GM21717 (cell line): Measurements from ENCODE around the gene NMB.
"Not testable (repeated sequence)": the region's sequence is repeated elsewhere in the genome, so short reads cannot be mapped to it uniquely, and the experiment has no call there.

Experiments
- ATAC-seq: cut with Tn5 transposase; IDR thresholded peaks from one replicate; pipeline ENCODE4 v1.9.1; 2021; ENCODE audit warnings: mild to moderate bottlenecking, moderate library complexity; ENCODE audit not compliant: unreplicated experiment

The NMB gene, protein sequence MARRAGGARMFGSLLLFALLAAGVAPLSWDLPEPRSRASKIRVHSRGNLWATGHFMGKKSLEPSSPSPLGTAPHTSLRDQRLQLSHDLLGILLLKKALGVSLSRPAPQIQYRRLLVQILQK

GRCh38 chr15:84658080-84658787 is at the start of gene NMB:
NMB (minus strand) TSS chr15:84658199; CDS start chr15:84658152, 47 bp downstream.
- peak; percentile 55 for ATAC-seq

GRCh38 chr15:84703808-84704207 is 45.8 kb upstream of the NMB start:
- ATAC-seq, result no peak

GRCh38 chr15:84702961-84703482 is 45.0 kb upstream of the NMB start:
- no peak for ATAC-seq

DNA sequence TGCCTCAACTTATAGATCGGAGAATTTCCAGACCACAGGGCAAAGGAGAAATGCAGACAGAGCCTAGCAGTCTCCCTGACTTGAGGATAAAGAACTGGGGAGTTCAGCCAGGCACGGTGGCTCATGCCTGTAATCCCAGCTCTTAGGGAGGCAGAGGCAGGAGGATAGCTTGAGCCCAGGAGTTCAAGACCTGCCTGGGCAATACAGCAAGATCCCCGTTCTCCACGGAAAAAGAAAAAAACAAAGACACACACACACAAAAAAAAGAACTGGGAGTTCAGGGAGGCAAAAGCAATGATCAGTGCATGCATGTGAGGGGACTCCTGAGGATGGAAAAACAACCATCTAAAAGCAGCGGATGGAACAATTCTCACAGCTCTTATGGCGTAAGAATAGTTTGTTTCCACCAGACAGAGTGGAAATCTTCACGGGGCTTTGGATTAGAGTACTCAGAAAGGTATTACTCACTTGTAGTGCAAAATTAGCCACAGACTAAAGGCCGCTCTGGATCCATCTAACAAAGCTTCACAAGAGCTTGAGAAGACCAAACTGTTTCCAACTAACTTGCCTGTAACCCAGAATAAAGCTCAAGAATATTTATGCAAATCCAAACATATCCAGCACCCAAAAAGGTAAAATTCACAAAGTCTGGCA is 41.7 kb upstream of the NMB start:
- ATAC-seq, result no peak

- ATAC-seq, result no peak
Measured at GRCh38 chr15:84697236-84697990, 39.4 kb upstream of the NMB start.

GRCh38 chr15:84696757-84697156 is 38.8 kb upstream of the NMB start:
- no peak for ATAC-seq

DNA sequence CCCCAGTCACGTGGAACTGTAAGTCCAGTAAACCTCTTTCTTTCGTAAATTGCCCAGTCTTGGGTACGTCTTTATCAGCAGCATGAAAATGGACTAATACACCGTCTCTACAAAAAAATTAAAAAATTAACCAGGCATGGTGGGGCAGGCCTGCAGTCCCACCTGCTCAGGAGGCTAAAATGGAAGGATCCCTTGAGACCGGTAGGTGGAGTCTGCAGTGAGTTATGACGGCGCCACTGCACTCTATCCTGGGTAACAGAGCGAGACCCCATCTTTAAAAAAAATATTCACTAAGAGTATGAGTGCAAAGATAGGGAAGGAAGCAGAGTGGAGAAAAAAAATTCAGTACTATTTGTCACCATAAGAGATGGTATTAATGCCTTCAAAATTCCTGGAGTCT is 32.3 kb upstream of the NMB start:
- ATAC-seq, result no peak

GRCh38 chr15:84689858-84690257 is 31.9 kb upstream of the NMB start:
- no peak for ATAC-seq

DNA sequence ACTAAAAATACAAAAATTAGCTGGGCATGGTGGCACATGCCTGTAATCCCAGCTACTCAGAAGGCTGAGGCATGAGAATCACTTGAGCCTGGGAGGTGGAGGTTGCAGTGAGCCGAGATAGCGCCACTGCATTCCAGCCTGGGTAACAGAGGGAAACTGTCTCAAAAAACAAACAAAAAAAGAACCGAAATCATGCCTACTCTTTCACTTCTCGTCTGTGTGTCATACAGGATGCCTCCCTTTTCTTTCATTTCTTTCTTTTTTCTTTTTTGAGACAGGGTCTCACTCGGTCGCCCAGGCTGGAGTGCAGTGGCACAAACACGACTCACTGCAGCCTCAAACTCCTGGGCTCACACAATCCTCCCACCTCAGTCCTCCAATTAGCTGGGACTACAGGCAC is 28.4 kb upstream of the NMB start:
- ATAC-seq, result not testable (repeated sequence)

GRCh38 chr15:84685304-84685703 is 27.3 kb upstream of the NMB start:
- no peak for ATAC-seq

GRCh38 chr15:84684092-84684491 is 26.1 kb upstream of the NMB start:
- ATAC-seq, result no peak

DNA sequence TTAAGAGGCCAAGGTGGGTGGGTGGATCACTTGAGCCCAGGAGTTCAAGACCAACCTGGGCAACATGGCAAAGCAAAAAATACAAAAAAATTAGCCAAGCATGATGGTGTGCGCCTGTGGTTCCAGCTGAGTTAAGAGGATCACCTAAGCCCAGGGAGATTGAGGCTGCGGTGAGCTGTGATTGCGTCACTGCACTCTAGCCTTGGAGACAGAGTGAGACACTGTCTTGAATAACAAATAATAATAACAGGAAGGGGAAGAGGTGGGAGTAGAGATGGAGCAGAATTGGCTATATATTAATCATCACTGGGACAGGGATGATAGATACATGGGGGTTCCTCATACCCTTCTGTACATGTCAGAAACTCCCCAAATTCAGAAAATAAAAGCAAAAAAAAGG is 23.8 kb upstream of the NMB start:
- ATAC-seq, result no peak

DNA sequence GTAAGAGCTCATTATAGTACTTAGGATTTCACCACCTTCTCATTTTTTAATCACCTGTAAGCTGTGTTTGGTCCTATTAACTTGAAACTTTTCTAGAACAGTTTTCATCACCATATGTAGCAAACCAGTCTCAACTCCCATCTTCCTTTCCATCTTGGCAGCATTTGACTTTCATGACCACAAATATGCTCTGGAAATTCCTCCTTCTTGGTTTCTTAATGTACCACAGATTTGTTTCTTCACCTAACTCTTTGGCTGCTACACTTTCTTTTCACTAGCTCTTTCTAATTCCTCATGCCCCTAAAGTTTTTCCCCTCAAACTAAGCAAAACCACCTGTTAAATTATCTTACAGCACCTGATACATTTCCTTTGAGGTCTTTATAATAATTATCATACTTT is 13.2 kb upstream of the NMB start:
- no peak for ATAC-seq

GRCh38 chr15:84669726-84670125 is 11.7 kb upstream of the NMB start:
- ATAC-seq, result no peak

GRCh38 chr15:84668221-84668982 is 10.4 kb upstream of the NMB start:
- no peak for ATAC-seq

GRCh38 chr15:84666373-84666772 is 8.4 kb upstream of the NMB start:
- ATAC-seq, result no peak

- ATAC-seq, result no peak
Measured at GRCh38 chr15:84661001-84661400, 3.0 kb upstream of the NMB start.

DNA sequence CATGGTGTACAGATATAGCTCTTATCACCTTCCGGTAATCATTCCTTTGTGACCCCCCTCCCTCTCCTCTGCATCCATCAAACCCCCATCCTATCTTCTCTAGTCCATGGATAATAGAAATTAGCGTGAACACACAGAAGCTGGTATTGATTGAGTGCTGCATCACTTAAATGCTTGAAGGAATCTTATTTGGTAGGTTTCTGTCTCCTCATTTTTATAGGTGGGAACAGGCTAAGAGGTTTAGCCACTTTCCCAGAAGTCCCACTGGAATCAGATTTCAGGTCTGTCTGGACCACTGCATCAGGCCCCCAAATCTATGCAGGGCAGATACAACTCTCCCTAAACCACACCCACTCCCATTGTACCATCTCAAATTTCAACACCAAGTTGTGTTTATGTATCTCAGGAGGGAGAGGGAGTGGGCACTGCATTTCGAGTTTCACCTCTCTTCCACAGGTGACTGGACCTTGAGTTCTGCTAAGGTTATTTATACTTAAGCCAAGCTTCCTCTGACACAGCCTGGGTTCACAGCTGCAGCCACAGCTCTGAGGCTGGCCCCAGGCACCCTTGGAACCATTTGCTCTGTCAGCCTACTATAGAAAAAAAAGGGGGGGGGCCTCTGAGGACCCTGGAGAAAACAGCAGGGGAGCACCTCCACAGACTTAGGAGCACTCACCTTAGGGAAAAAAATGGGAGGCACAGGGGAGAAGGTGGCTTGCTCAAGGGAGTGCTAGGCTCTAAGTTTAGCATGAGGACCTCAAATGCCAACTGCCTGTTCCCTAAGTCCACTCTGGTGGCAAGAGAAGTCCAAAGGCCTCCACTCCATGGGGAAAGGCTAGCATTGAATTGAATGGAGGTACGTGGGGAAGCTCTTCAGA is 2.1 kb upstream of the NMB start:
- no peak for ATAC-seq

- no peak for ATAC-seq
Measured at GRCh38 chr15:84658788-84659411, 901 bp upstream of the NMB start.
